Retinal pigment epithelial cell (primary cell): ENCODE measurements around the gene COL24A1.

Experiments
- DNase-seq: peaks from one replicate; pipeline ENCODE4 v3.0.0-alpha.2; 2010; ENCODE audit warnings: low read depth
- H3K4me3 ChIP-seq: 2 replicates; pipeline ENCODE4 v1.5.1; 2011; ENCODE audit warnings: mild to moderate bottlenecking, low read length, control low read depth, moderate library complexity
- TF ChIP-seq, protein P1 (sequence below): conservative IDR thresholded peaks from 2 replicates; pipeline ENCODE4 v1.5.1; 2011; ENCODE audit warnings: low read depth, low read length, control low read depth, inconsistent platforms

Gene COL24A1

DNA sequence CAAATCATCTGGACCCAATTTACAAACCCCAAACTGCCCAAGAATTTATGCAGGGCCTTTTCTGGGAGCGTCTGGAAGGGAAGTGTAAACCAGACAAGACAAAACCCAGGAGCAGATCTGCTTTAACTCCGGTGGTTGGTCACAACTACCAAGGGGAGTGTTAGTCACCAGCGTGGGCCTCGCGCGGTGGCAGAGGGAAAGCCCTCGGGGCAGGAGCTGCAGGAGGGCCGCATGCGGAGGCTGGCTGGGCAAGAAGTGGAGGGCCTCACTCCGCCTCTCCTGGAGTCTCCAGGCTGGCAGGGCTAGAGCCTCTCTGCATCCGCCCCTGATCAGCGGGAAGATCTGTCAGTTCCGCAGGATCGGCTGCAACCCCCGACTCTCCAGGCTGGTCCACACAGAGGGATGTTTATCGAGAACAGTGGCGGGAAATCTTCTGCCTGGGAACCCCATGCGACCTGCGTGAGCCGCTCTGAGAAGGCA is 2.0 kb downstream of the COL24A1 start:
- no peak for DNase-seq
- no peak overlapping the region for H3K4me3 ChIP-seq
- TF ChIP-seq, protein P1, sequence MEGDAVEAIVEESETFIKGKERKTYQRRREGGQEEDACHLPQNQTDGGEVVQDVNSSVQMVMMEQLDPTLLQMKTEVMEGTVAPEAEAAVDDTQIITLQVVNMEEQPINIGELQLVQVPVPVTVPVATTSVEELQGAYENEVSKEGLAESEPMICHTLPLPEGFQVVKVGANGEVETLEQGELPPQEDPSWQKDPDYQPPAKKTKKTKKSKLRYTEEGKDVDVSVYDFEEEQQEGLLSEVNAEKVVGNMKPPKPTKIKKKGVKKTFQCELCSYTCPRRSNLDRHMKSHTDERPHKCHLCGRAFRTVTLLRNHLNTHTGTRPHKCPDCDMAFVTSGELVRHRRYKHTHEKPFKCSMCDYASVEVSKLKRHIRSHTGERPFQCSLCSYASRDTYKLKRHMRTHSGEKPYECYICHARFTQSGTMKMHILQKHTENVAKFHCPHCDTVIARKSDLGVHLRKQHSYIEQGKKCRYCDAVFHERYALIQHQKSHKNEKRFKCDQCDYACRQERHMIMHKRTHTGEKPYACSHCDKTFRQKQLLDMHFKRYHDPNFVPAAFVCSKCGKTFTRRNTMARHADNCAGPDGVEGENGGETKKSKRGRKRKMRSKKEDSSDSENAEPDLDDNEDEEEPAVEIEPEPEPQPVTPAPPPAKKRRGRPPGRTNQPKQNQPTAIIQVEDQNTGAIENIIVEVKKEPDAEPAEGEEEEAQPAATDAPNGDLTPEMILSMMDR = no peak

DNA sequence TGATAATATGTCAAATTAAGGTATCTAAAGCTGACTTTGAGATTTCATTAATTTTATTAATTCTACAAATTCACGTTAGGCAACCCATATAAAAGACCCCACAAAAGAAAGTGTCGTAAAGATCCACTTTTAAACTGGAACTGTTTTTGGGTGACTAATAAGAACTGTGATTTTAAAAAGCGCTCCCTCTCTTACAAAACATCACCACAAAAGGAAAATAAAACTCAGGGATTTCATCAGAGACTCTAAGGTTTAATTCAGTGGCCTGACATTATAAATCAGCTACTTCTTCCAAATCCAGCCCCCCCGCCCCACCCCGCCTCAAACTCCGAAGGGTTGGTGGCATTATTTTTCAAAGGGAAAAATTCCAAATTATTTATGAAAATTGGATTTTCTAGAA is 2.7 kb downstream of the COL24A1 start:
- TF ChIP-seq, protein P1 = no peak
- no peak overlapping the region for H3K4me3 ChIP-seq
- no peak for DNase-seq

DNA sequence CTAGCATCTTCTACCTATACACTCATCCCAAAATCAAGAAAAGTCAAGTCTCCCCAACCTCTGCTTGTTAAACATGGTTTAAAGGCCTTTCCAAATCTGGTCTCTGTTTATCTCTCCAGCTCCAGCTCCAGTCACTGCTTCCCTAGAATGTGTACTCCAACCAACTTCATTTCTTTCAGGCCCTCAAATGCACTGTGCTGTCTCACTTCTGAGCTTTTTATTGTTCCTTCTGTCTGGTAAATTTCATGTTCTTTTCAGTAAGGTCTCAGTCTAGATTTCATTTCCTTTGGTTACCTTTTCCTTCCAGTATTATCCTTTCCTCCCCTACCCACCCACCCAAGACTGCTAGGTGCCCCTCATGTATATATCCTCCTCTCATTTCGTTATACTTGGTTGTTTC is 3.7 kb downstream of the COL24A1 start:
- TF ChIP-seq, protein P1 = no peak
- no peak overlapping the region for H3K4me3 ChIP-seq
- no peak for DNase-seq

DNA sequence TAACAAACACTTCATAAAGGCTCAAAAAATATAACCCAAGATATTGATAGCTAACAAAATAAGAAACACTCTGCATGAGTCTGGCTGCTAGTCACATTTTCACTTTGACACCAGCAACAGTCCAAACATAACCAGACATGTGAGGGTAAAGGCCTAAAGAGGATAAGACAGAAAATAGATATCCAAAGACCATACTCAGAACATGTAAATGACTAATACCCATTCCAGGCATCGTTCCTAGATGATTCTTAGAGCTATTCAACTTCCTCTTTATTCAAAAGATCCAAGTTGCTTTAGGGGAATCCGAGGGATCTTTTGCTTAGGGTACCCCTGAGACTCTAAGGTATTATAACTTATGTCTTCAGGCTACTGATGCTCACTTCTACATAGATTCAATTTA is 5.1 kb downstream of the COL24A1 start:
- TF ChIP-seq, protein P1 = no peak
- H3K4me3 ChIP-seq = no peak overlapping the region
- no peak for DNase-seq

DNA sequence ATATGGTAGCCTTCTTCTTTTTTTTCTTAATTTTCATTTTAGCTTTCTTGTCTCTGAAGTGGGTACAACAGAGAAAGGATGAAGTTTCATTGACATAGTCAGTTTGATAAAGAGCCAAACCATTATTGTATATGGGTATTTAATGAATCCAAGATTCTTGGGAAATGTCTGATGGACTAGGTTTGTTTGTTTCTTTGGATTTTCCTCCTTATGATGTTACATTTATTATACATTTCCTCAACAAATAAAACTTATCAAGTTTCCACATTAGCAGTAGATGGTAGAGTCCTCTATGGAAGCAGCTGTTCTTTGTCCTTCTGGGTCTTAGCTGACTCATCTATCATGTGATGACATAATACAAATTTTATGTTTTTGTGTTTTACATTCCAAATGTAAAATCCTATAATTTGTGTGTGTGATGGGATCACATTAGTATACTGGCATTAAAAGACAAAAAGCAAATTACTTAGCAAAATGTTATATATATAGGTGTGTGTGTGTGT is 6.0 kb downstream of the COL24A1 start:
- no peak for DNase-seq
- TF ChIP-seq, protein P1 = no peak
- no peak overlapping the region for H3K4me3 ChIP-seq

DNA sequence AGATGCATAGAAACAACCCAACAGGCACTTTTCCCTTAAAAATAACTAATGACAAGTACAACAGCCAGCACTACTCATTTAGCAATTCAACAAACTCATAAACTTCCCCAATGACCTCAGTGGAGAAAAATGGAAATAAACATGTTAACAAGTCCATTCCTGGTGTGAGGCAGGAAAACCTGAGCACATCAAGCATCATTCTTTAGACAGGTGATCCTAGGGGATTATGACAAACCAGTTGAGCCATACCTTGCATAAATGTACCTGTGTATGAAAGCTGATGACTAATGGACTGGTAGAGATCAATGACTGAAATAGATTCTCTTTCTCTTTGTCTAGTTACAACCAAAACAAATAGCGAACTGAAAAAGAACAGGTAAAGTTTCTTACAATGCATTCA is 7.0 kb downstream of the COL24A1 start:
- TF ChIP-seq, protein P1 = no peak
- DNase-seq = no peak
- no peak overlapping the region for H3K4me3 ChIP-seq

DNA sequence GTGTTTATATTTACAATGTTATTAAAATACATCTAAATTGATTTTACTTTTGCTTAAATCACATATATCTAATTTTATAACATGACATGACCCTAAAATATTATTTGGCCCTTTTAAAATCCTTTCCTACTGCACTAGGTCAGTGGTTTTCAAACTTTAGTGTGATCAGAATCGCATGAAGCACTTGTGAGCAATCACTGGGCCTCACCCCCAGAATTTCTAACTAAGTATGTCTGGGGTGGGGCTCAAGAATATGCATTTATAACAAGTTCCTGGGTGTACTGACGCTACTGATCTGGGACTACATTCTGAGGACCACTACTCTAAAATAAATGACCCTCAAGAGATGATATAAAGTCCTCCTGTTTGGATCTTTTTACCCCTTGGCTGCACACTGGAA is 8.8 kb downstream of the COL24A1 start:
- TF ChIP-seq, protein P1 = no peak
- DNase-seq = no peak
- H3K4me3 ChIP-seq = no peak overlapping the region
